GM12878 (cell line): ENCODE data around the gene DUOXA2. TPM values are rescaled to one million over a fixed set of nuclear protein-coding genes. Genes with fewer than 3 reads are reported as not detected.

Experiments
- ATAC-seq: fragments of 200-7000 bp; cut with Tn5 transposase; 3 replicates; pipeline ENCODE4 v1.9.1; 2020; ENCODE audit warnings: mild to moderate bottlenecking, moderate library complexity
- BruUV-seq: library from RNA; stranded (reverse); fragments of 400-500 nt; replicated peaks from 2 replicates; lab custom pipeline; 2021; lab: Mats Ljungman, UMichigan
- CTCF ChIA-PET: fragments of 300-600 bp; sonication (Branson Sonifier 250); formaldehyde crosslinking; extraction: SDS; loops from one replicate; lab custom pipeline; 2021; ENCODE audit warnings: inconsistent platforms; lab: Yijun Ruan, JAX
- POLR2A ChIA-PET: fragments of 350-600 bp; formaldehyde crosslinking; extraction: SDS; loops from one replicate; lab custom pipeline; 2021; ENCODE audit warnings: inconsistent platforms; lab: Charles Lee
- RAD21 ChIA-PET: fragments of 300-600 bp; sonication (Branson Sonifier 250); formaldehyde crosslinking; loops from one replicate; lab custom pipeline; 2023; ENCODE audit warnings: antibody characterized with exemption; ENCODE audit not compliant: unreplicated experiment; lab: Charles Lee
- SMC1A ChIA-PET: fragments of 300-600 bp; sonication (Branson Sonifier 250); formaldehyde crosslinking; loops from one replicate; lab custom pipeline; 2023; ENCODE audit not compliant: unreplicated experiment, uncharacterized antibody; lab: Charles Lee
- DNase-seq: peaks from one replicate; pipeline ENCODE4 v3.0.0-alpha.2; 2011; ENCODE audit warnings: low read depth, low spot score
- FAIRE-seq: peaks from 3 replicates; lab custom pipeline; 2011; peaks lifted over from hg19 to GRCh38; lab: Jason Lieb, UNC
- H2AFZ ChIP-seq: 2 replicates; pipeline ENCODE4 v1.6.0; 2011; ENCODE audit warnings: low read depth, low read length, control low read depth; ENCODE audit not compliant: control insufficient read depth
- H3K27ac ChIP-seq: 2 replicates; pipeline ENCODE4 v1.5.1; 2011; ENCODE audit warnings: control low read depth; ENCODE audit not compliant: control insufficient read depth, insufficient read depth
- H3K27me3 ChIP-seq, 2 experiments: replicated peaks in 1 of 2; 2 replicates each; pipeline versions ENCODE4 v1.6.0 to v1.6.1; 2011; ENCODE audit warnings: low read length in 1 of 2; ENCODE audit not compliant: control insufficient read depth in 2 of 2, insufficient read depth in 2 of 2
- H3K36me3 ChIP-seq, 2 experiments: 2 replicates each; pipeline ENCODE4 v1.5.1; 2011; ENCODE audit warnings: low read length in 1 of 2; ENCODE audit not compliant: control insufficient read depth in 2 of 2, insufficient read depth in 2 of 2
- H3K4me1 ChIP-seq: 2 replicates; pipeline ENCODE4 v1.6.1; 2011; ENCODE audit warnings: mild to moderate bottlenecking, low read length, moderate library complexity, mixed read lengths; ENCODE audit not compliant: control insufficient read depth, insufficient read depth
- H3K4me2 ChIP-seq: 2 replicates; pipeline ENCODE4 v1.6.0; 2011; ENCODE audit warnings: control low read depth; ENCODE audit not compliant: control insufficient read depth, insufficient read depth
- H3K4me3 ChIP-seq: fragments of 200-600 bp; sonication (generic); 2 replicates; pipeline ENCODE4 v1.5.1; 2016
- H3K79me2 ChIP-seq: 2 replicates; pipeline ENCODE4 v1.6.0; 2011; ENCODE audit warnings: low read length; ENCODE audit not compliant: control insufficient read depth, insufficient read depth
- H3K9ac ChIP-seq: 2 replicates; pipeline ENCODE4 v1.8.0; 2011; ENCODE audit warnings: low read length, control low read depth, mixed read lengths; ENCODE audit not compliant: control insufficient read depth, insufficient read depth
- H3K9me3 ChIP-seq: replicated peaks from 3 replicates; pipeline ENCODE4 v1.5.1; 2011; ENCODE audit warnings: mild to moderate bottlenecking, low read length; ENCODE audit not compliant: control insufficient read depth, insufficient read depth
- H4K20me1 ChIP-seq: 2 replicates; pipeline ENCODE4 v1.6.0; 2011; ENCODE audit not compliant: control insufficient read depth, insufficient read depth
- BACH1 ChIP-seq: fragments of 450-650 bp; IDR thresholded peaks from 2 replicates; pipeline ENCODE4 v1.6.1; 2017; ENCODE audit warnings: mild to moderate bottlenecking, borderline replicate concordance
- CEBPZ ChIP-seq: fragments of 150-350 bp; IDR thresholded peaks from 2 replicates; pipeline ENCODE4 v1.6.1; 2016; ENCODE audit warnings: low read depth, low read length
- E4F1 ChIP-seq: fragments of 450-650 bp; IDR thresholded peaks from 2 replicates; pipeline ENCODE4 v1.6.1; 2018; ENCODE audit warnings: borderline replicate concordance, mild to moderate bottlenecking; ENCODE audit not compliant: partially characterized antibody
- HSF1 ChIP-seq: fragments of 150-350 bp; IDR thresholded peaks from 2 replicates; pipeline ENCODE4 v1.6.1; 2014; ENCODE audit warnings: mild to moderate bottlenecking, low read depth, low read length
- MEF2A ChIP-seq: IDR thresholded peaks from 2 replicates; pipeline ENCODE4 v1.6.1; 2011; ENCODE audit warnings: low read depth, mild to moderate bottlenecking, low read length, moderate library complexity; ENCODE audit not compliant: insufficient read depth
- NKRF ChIP-seq: fragments of 450-650 bp; conservative IDR thresholded peaks from 2 replicates; pipeline ENCODE4 v1.6.1; 2017; ENCODE audit warnings: mild to moderate bottlenecking, moderate library complexity
- PKNOX1 ChIP-seq: fragments of 450-650 bp; IDR thresholded peaks from 2 replicates; pipeline ENCODE4 v1.6.1; 2016; ENCODE audit warnings: mild to moderate bottlenecking
- RB1 ChIP-seq: fragments of 450-650 bp; formaldehyde crosslinking; IDR thresholded peaks from 2 replicates; pipeline ENCODE4 v1.6.1; 2017; ENCODE audit warnings: mild to moderate bottlenecking, borderline replicate concordance
- RUNX3 ChIP-seq: IDR thresholded peaks from 2 replicates; pipeline ENCODE4 v1.6.1; 2012; ENCODE audit warnings: low read length, inconsistent platforms
- SIN3A ChIP-seq: IDR thresholded peaks from 2 replicates; pipeline ENCODE4 v1.6.1; 2012; ENCODE audit warnings: low read depth, low read length, improper control_type of control experiment
- SMARCA5 ChIP-seq: fragments of 450-650 bp; IDR thresholded peaks from 2 replicates; pipeline ENCODE4 v1.6.1; 2017; ENCODE audit warnings: mild to moderate bottlenecking
- SRF ChIP-seq, 2 experiments: IDR thresholded peaks; 2 replicates each; pipeline ENCODE4 v1.6.1; 2011; ENCODE audit warnings: low read depth in 2 of 2, low read length in 2 of 2, mild to moderate bottlenecking in 1 of 2, moderate library complexity in 1 of 2
- SUZ12 ChIP-seq: fragments of 200-600 bp; sonication (generic); IDR thresholded peaks from one replicate; pipeline ENCODE4 v1.6.1; 2018; ENCODE audit warnings: antibody characterized with exemption, mild to moderate bottlenecking; ENCODE audit not compliant: unreplicated experiment
- TCF12 ChIP-seq: IDR thresholded peaks from 2 replicates; pipeline ENCODE4 v1.6.1; 2011; ENCODE audit warnings: low read depth, mild to moderate bottlenecking, low read length
- WGBS: methylation state at CpG from one replicate; pipeline ENCODE4 v1.1.6; 2016; ENCODE audit warnings: low lambda C conversion rate; ENCODE audit not compliant: insufficient replicate concordance, insufficient coverage; ENCODE audit errors: missing lambda C conversion rate; 5-methylcytosine and 5-hydroxymethylcytosine counted together
- in situ Hi-C: fragments of 300-500 bp; cut with MboI; formaldehyde crosslinking; loops from 9 replicates; pipeline ENCODE4 v1.14.3; 2018; ENCODE audit warnings: mixed read lengths
- intact Hi-C: fragments of 100-400 bp; cut with micrococcal nuclease; formaldehyde crosslinking; loops from one replicate; pipeline ENCODE4 v1.14.2; 2022; ENCODE audit not compliant: unreplicated experiment
- polyA plus RNA-seq, 11 experiments: library from polyadenylated mRNA; depleted of rRNA in 4 of 11; unstranded in 6 of 11; stranded (reverse) in 5 of 11; fragments of >200 nt; fragmentation: Nextera tagmentation in 4 of 11; fragmentation: Illumina TruSeq in 1 of 11; extraction: Ambion mirVana in 4 of 11; extraction: Trizol in 1 of 11; gene quantifications; 1 replicate in 1 of 11; 2 replicates in 10 of 11; pipeline versions ENCODE4 v1.2.1 to v1.2.3, GENCODE V29; 2011 to 2016; ENCODE audit warnings: inconsistent platforms in 2 of 11, missing spikeins in 2 of 11, low read depth in 1 of 11
- total RNA-seq, 4 experiments: library from RNA; depleted of rRNA in 3 of 4; stranded (reverse); fragments of >200 nt in 3 of 4; fragmentation: Illumina TruSeq in 1 of 4; extraction: Trizol in 1 of 4; gene quantifications; 2 replicates each; pipeline versions ENCODE4 v1.2.1 to v1.2.3, GENCODE V29; 2013 to 2021

The DUOXA2 gene
- total and polyA plus RNA-seq, 10 of the 15 experiments (the other 5 are each of a cell fraction or from before 2014, with no cell fraction given) = not detected

- H3K27ac ChIP-seq = no peak overlapping the region
- 13% methylated on average over 13 of the region's 13 CpGs for WGBS
- H3K4me2 ChIP-seq = no peak overlapping the region
- H3K9me3 ChIP-seq = no peaks in the 10 kb centered on the region
- no peak overlapping the region for H2AFZ ChIP-seq
- no peaks in the 10 kb centered on the region for H4K20me1 ChIP-seq
- BruUV-seq = no TSS peak
- no peak for DNase-seq
- no peaks in the 10 kb centered on the region for H3K36me3 ChIP-seq
- H3K79me2 ChIP-seq = no peaks in the 10 kb centered on the region
- no peak overlapping the region for H3K9ac ChIP-seq
- FAIRE-seq = no peak
- H3K4me3 ChIP-seq = no peak overlapping the region
- RAD21 ChIA-PET = no interaction called here
- H3K4me1 ChIP-seq = no peaks in the 10 kb centered on the region; the same call in 1 of the 2 replicates
- SMC1A ChIA-PET = no interaction called here
- in situ Hi-C loops = loop anchor here (10.0 kb wide), 1 partner anchor 63 kb away; no protein-coding TSS in a partner anchor
- no peak for ATAC-seq
- CTCF ChIA-PET = no interaction called here
- peaks cover 24 to 37% of the 10 kb centered on the region in 2 experiments for H3K27me3 ChIP-seq
- POLR2A ChIA-PET = no interaction called here
- intact Hi-C loops = no loop called here
- no peak for TF ChIP-seq TCF12
- TF ChIP-seq BACH1 = no peak
- TF ChIP-seq CEBPZ = no peak
- no peak for TF ChIP-seq HSF1
- TF ChIP-seq PKNOX1 = no peak
- no peak for TF ChIP-seq MEF2A
- TF ChIP-seq SMARCA5 = no peak
- no peak for TF ChIP-seq RB1
- no peak for TF ChIP-seq SRF (IDR thresholded peaks at IDR 0.05; ENCODE audit: low read depth in 2 of 2, low read length in 2 of 2)
- no peak for TF ChIP-seq E4F1
- no peak for TF ChIP-seq SUZ12
- TF ChIP-seq NKRF = no peak
- no peak for TF ChIP-seq SIN3A
- TF ChIP-seq RUNX3 = no peak
Observed at GRCh38 chr15:45112143-45112590, 2.0 kb upstream of the DUOXA2 start.
